GM19395 (cell line): ENCODE measurements around the gene P2RY8.
"Not testable (repeated sequence)": the region's sequence is repeated elsewhere in the genome, so short reads cannot be mapped to it uniquely, and the experiment has no call there.

Experiments
- ATAC-seq: cut with Tn5 transposase; IDR thresholded peaks from one replicate; pipeline ENCODE4 v1.9.1; 2021; ENCODE audit warnings: mild to moderate bottlenecking, moderate library complexity; ENCODE audit not compliant: unreplicated experiment

Gene P2RY8

GRCh38 chrX:1488745-1489144 is 48.2 kb downstream of the P2RY8 start:
- ATAC-seq = no peak

GRCh38 chrX:1488141-1488540 is 48.8 kb downstream of the P2RY8 start:
- no peak for ATAC-seq

- no peak for ATAC-seq
These were observed 49.6 kb downstream of the P2RY8 start for GRCh38 chrX:1487401-1487800.

GRCh38 chrX:1486749-1487361 is 50.1 kb downstream of the P2RY8 start:
- ATAC-seq = no peak

GRCh38 chrX:1486177-1486576 is 50.8 kb downstream of the P2RY8 start:
- no peak for ATAC-seq

- no peak for ATAC-seq
These were observed 52.0 kb downstream of the P2RY8 start for GRCh38 chrX:1485033-1485432.

GRCh38 chrX:1484638-1485019 is 52.4 kb downstream of the P2RY8 start:
- ATAC-seq = peak; percentile 3

- peak; percentile 70 for ATAC-seq
These were observed 52.9 kb downstream of the P2RY8 start for GRCh38 chrX:1483843-1484637.

GRCh38 chrX:1482530-1482928 is 54.5 kb downstream of the P2RY8 start:
- ATAC-seq = not testable (repeated sequence)

- ATAC-seq = peak; percentile 53
These were observed 55.1 kb downstream of the P2RY8 start for GRCh38 chrX:1481636-1482529.

- ATAC-seq = no peak
These were observed 56.8 kb downstream of the P2RY8 start for GRCh38 chrX:1480082-1480785.

- no peak for ATAC-seq
These were observed 59.1 kb downstream of the P2RY8 start for GRCh38 chrX:1477801-1478458.

GRCh38 chrX:1477229-1477628 is 59.8 kb downstream of the P2RY8 start:
- no peak for ATAC-seq

GRCh38 chrX:1476682-1477081 is 60.3 kb downstream of the P2RY8 start:
- ATAC-seq = no peak

GRCh38 chrX:1475881-1476280 is 61.1 kb downstream of the P2RY8 start:
- no peak for ATAC-seq

GRCh38 chrX:1475481-1475880 is 61.5 kb downstream of the P2RY8 start:
- no peak for ATAC-seq

GRCh38 chrX:1474593-1474992 is 62.4 kb downstream of the P2RY8 start:
- not testable (repeated sequence) for ATAC-seq

- no peak for ATAC-seq
These were observed 64.0 kb downstream of the P2RY8 start for GRCh38 chrX:1472975-1473374.

- ATAC-seq = peak; percentile 42
These were observed 68.7 kb downstream of the P2RY8 start for GRCh38 chrX:1468250-1468772.

- peak; percentile 54 for ATAC-seq
These were observed 69.9 kb downstream of the P2RY8 start for GRCh38 chrX:1466971-1467561.
